ENCODE measurements around the gene NGEF.

GRCh38 chr2:232930059-232930400, 83.0 kb downstream of the NGEF start:
- TF ChIP-seq CTCF (IDR thresholded peaks at IDR 0.05) (no peak), POLR2AphosphoS5 (IDR thresholded peaks at IDR 0.05; ENCODE audit: low read depth, low read length) (no peak), MEF2A (IDR thresholded peaks at IDR 0.05; ENCODE audit: borderline replicate concordance, low read depth) (no peak), ELF1 (IDR thresholded peaks at IDR 0.05) (no peak), GABPA (IDR thresholded peaks at IDR 0.05; ENCODE audit: low read depth) (no peak), RAD21 (IDR thresholded peaks at IDR 0.05; ENCODE audit: low read length) (no peak), PBX3 (IDR thresholded peaks at IDR 0.05) (no peak)
